RWPE2 (cell line): ENCODE data around the gene COL23A1.
"Not testable (repeated sequence)": the region's sequence is repeated elsewhere in the genome, so short reads cannot be mapped to it uniquely, and the experiment has no call there.

Source experiments
- ATAC-seq: fragments of 200-7000 bp; cut with Tn5 transposase; 3 replicates; pipeline ENCODE4 v1.9.1; 2021; ENCODE audit warnings: low read depth
- DNase-seq: peaks from one replicate; pipeline ENCODE4 v3.0.0-alpha.2; 2020; ENCODE audit warnings: low spot score
- H3K27ac ChIP-seq: fragments of 450-650 bp; 2 replicates; pipeline ENCODE4 v1.5.1; 2017; ENCODE audit warnings: mild to moderate bottlenecking; ENCODE audit not compliant: poor library complexity, severe bottlenecking
- H3K27me3 ChIP-seq: fragments of 250-450 bp; sonication (Bioruptor Pico); 2 replicates; pipeline ENCODE4 v1.5.1; 2021; ENCODE audit warnings: mild to moderate bottlenecking, moderate library complexity; ENCODE audit not compliant: insufficient read depth, poor library complexity, severe bottlenecking
- H3K36me3 ChIP-seq: fragments of 250-450 bp; sonication (Bioruptor Pico); 2 replicates; pipeline ENCODE4 v1.5.1; 2020; ENCODE audit warnings: low read depth, mild to moderate bottlenecking, moderate library complexity
- H3K4me1 ChIP-seq: fragments of 250-450 bp; sonication (Bioruptor Pico); 2 replicates; pipeline ENCODE4 v1.5.1; 2021; ENCODE audit warnings: mild to moderate bottlenecking, moderate library complexity; ENCODE audit not compliant: insufficient read depth, poor library complexity, severe bottlenecking
- H3K4me3 ChIP-seq: fragments of 250-450 bp; sonication (Bioruptor Pico); 2 replicates; pipeline ENCODE4 v1.5.1; 2021; ENCODE audit warnings: mild to moderate bottlenecking, moderate library complexity; ENCODE audit not compliant: severe bottlenecking
- H3K9me3 ChIP-seq: fragments of 250-450 bp; sonication (Bioruptor Pico); 2 replicates; pipeline ENCODE4 v1.5.1; 2021; ENCODE audit warnings: mild to moderate bottlenecking, moderate library complexity; ENCODE audit not compliant: severe bottlenecking
- TF ChIP-seq, protein P1 (sequence below): fragments of 450-650 bp; IDR thresholded peaks from one replicate; pipeline ENCODE4 v1.5.1; 2017; ENCODE audit warnings: mild to moderate bottlenecking, moderate library complexity; ENCODE audit not compliant: poor library complexity, severe bottlenecking

COL23A1 gene

DNA sequence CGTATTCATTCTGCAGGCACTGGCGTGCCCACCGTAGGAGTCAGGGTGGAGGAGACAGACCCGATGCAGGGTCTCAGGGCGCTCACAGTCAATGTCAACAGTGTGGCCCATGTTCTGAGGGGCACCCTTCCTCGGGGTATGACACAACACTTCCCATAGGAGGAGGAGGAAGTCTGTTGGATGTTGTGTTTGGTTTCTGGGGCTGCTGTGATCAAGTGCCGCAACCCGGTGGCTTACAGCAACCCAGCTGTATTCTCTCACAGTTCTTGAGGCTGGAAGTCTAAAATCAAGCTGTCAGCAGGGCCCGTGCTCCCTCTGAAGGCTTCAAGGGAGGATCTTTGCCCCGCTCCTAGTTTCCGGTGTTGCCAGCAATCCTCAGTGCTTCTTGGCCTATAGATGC, 391.5 kb downstream of the COL23A1 start:
- Histone ChIP-seq H3K4me1 (peaks cover 11% of the 10 kb centered on the region), H3K27me3 (no peaks in the 10 kb centered on the region), H3K9me3 (no peaks in the 10 kb centered on the region), H3K36me3 (no peaks in the 10 kb centered on the region), H3K4me3 (no peak overlapping the region), H3K27ac (no peak overlapping the region)
- TF ChIP-seq, protein P1, sequence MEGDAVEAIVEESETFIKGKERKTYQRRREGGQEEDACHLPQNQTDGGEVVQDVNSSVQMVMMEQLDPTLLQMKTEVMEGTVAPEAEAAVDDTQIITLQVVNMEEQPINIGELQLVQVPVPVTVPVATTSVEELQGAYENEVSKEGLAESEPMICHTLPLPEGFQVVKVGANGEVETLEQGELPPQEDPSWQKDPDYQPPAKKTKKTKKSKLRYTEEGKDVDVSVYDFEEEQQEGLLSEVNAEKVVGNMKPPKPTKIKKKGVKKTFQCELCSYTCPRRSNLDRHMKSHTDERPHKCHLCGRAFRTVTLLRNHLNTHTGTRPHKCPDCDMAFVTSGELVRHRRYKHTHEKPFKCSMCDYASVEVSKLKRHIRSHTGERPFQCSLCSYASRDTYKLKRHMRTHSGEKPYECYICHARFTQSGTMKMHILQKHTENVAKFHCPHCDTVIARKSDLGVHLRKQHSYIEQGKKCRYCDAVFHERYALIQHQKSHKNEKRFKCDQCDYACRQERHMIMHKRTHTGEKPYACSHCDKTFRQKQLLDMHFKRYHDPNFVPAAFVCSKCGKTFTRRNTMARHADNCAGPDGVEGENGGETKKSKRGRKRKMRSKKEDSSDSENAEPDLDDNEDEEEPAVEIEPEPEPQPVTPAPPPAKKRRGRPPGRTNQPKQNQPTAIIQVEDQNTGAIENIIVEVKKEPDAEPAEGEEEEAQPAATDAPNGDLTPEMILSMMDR, result no peak
- DNase-seq (no peak), ATAC-seq (no peak)

DNA sequence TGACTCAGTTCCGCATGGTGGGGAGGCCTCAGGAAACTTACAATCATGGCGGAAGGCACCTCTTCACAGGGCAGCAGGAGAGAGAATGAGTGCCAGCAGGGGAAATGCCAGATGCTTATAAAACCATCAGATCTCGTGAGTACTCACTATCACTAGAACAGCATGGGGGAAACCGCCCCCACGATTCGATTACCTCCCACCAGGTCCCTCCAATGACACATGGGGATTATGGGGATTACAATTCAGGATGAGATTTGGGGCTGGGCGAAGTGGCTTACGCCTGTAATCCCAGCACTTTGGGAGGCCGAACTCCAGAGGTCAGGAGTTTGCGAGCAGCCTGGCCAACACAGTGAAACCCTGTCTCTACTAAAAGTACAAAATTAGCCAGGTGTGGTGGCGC, 392.0 kb downstream of the COL23A1 start:
- not testable (repeated sequence) for H3K36me3 ChIP-seq, H3K27ac ChIP-seq, H3K9me3 ChIP-seq, DNase-seq, ATAC-seq, H3K4me3 ChIP-seq, H3K27me3 ChIP-seq
- H3K4me1 ChIP-seq, result peaks cover 11% of the 10 kb centered on the region

DNA sequence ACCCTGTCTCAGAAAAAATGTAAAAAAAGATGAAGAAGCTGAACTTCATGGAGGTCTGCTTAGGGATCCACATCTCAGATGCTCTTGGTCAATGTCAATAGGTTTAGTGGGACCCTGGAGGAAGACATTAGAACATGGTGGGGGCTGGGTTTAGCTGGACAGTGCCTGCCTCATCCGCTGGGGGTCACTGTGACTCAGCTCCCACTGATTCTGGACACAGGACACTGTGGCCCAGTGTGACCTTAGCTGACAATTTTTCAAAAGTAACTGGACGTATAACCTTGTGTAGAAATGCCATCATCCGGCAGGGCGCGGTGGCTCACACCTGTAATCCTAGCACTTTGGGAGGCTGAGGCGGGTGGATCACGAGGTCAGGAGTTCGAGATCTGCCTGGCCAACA, 393.2 kb downstream of the COL23A1 start:
- DNase-seq, result no peak
- no peak for ATAC-seq
- H3K36me3 ChIP-seq, result no peaks in the 10 kb centered on the region

DNA sequence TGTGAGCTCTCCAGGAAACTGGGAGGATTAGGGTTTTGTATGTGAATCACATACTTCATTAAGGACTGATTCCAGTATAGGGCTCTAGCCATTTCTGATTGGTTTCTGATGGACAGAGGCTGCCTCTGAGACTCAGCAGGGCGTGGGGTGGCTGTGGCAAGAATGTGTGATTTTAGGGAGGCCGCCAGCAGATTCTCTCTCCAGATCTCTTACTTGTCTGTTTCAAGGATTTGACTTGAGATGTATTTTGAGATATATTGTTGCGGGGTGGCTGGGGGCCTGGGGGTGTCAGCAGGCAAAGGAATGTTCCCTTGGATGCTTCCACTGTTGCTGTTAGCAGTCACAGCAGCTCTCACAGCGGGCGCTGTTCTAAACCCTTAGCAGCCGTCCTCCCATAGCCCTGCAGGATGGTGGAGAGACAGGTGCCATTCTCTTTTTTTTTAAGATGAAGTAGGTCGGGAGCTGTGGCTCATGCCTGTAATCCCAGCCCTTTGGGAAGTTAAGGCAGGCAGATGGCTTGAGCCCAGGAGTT, 393.8 kb downstream of the COL23A1 start:
- H3K4me1 ChIP-seq, result peaks cover 19% of the 10 kb centered on the region
- ATAC-seq (no peak), DNase-seq (no peak)
- no peaks in the 10 kb centered on the region for H3K9me3 ChIP-seq
- H3K27ac ChIP-seq, result no peak overlapping the region
- no peaks in the 10 kb centered on the region for H3K36me3 ChIP-seq
- no peak overlapping the region for H3K4me3 ChIP-seq
- TF ChIP-seq, protein P1, result no peak
- no peaks in the 10 kb centered on the region for H3K27me3 ChIP-seq

More for the DNA sequence above, 393.2 kb downstream of the COL23A1 start:
- Histone ChIP-seq H3K9me3 (no peaks in the 10 kb centered on the region), H3K4me3 (no peak overlapping the region), H3K4me1 (peaks cover 15% of the 10 kb centered on the region), H3K27me3 (no peaks in the 10 kb centered on the region), H3K27ac (no peak overlapping the region)
- TF ChIP-seq, protein P1, result peak; percentile 35

DNA sequence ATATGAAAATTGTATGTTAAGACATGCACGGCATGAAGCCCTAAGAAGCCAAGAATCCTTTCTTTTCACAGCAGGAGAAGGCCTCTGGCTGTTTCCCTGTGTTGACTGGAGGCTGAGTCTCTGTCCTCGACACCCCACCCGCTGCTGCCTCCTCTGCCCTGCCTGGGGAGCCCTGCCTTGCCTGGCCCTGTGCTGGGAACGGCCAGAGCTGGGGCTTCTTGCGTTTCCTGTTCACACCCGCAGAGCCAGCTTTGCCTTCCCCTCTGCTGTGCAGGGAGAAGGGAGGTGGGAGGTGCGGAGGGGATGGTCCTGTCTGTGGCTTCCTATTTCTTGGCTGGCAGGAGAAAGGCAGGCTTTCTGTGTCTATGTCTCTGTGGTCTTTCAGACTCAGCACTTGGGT, 396.2 kb downstream of the COL23A1 start:
- ATAC-seq (peak; percentile 25; the same call in 2 of the 3 replicates), DNase-seq (peak; percentile 65)
- Histone ChIP-seq H3K4me1 (peaks cover 8% of the 10 kb centered on the region), H3K36me3 (no peaks in the 10 kb centered on the region), H3K27ac (no peak overlapping the region), H3K9me3 (no peaks in the 10 kb centered on the region), H3K4me3 (no peak overlapping the region), H3K27me3 (no peaks in the 10 kb centered on the region)
- TF ChIP-seq, protein P1, result no peak
